AG09309 (cell line): ENCODE data around the gene AK8.
"Not testable (repeated sequence)": the region's sequence is repeated elsewhere in the genome, so short reads cannot be mapped to it uniquely, and the experiment has no call there.

Experiments used
- DNase-seq: peaks from one replicate; pipeline ENCODE4 v3.0.0-alpha.2; 2010; ENCODE audit warnings: low read depth
- H3K4me3 ChIP-seq: 2 replicates; pipeline ENCODE4 v1.5.1; 2011; ENCODE audit warnings: mild to moderate bottlenecking, low read depth, low read length, moderate library complexity; ENCODE audit not compliant: control insufficient read depth
- TF ChIP-seq, protein P1 (sequence below): IDR thresholded peaks from 2 replicates; pipeline ENCODE4 v1.5.1; 2011; ENCODE audit warnings: mild to moderate bottlenecking, low read depth, low read length, inconsistent platforms; ENCODE audit not compliant: insufficient read depth, control insufficient read depth; ENCODE audit errors: missing control alignments

Gene AK8

DNA sequence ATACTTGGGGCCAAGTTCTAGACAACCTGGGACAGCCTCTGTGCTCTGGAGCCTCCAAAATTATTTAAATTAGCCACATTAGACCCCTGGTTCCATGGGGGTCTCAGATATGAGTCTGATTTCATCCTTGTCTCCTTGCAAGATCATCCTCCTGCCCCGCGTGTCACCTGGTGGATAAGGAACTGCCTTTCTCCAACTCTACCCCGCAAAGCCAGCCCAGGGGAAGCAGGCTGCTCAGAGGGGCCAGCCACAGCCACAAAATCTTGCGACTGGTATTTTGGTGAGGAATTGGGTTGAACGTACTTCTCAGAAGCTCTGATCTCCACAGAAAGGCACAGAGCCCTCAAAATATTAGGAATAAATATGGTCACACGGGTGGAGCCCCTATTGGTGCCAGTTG, 101.2 kb downstream of the AK8 start:
- TF ChIP-seq, protein P1, sequence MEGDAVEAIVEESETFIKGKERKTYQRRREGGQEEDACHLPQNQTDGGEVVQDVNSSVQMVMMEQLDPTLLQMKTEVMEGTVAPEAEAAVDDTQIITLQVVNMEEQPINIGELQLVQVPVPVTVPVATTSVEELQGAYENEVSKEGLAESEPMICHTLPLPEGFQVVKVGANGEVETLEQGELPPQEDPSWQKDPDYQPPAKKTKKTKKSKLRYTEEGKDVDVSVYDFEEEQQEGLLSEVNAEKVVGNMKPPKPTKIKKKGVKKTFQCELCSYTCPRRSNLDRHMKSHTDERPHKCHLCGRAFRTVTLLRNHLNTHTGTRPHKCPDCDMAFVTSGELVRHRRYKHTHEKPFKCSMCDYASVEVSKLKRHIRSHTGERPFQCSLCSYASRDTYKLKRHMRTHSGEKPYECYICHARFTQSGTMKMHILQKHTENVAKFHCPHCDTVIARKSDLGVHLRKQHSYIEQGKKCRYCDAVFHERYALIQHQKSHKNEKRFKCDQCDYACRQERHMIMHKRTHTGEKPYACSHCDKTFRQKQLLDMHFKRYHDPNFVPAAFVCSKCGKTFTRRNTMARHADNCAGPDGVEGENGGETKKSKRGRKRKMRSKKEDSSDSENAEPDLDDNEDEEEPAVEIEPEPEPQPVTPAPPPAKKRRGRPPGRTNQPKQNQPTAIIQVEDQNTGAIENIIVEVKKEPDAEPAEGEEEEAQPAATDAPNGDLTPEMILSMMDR = no peak
- no peak for DNase-seq
- H3K4me3 ChIP-seq = no peak overlapping the region

DNA sequence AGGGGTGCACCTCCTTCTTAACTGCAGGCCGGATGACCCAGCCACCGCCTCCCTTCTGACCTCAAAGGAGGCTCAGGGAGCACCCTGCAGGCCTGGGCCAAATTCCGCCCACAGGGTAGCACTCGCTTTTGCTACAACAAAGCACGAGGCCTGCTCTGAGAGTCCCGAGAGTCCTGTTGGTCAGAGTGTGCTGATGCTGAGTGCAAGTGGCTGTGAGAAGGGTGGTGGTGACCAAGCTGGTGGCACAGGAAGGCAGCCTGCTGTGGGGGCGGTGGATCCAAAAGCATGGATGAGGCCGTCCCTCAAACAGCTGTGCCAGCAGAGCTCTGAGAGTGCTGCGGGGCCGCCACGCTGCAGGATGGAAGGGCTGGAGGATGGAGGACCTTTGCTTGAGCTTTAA, 101.8 kb downstream of the AK8 start:
- H3K4me3 ChIP-seq = no peak overlapping the region
- TF ChIP-seq, protein P1 = no peak
- DNase-seq = no peak

GRCh38 chr9:132775720-132776119, 102.4 kb downstream of the AK8 start:
- no peak for DNase-seq
- TF ChIP-seq, protein P1 = no peak
- no peak overlapping the region for H3K4me3 ChIP-seq

- DNase-seq = no peak
- no peak overlapping the region for H3K4me3 ChIP-seq
- TF ChIP-seq, protein P1 = no peak
These were observed 103.2 kb downstream of the AK8 start for GRCh38 chr9:132774886-132775285.

- no peak for DNase-seq
- H3K4me3 ChIP-seq = no peak overlapping the region
- TF ChIP-seq, protein P1 = no peak
These were observed 104.2 kb downstream of the AK8 start for GRCh38 chr9:132773764-132774339.

GRCh38 chr9:132773093-132773492, 105.0 kb downstream of the AK8 start:
- H3K4me3 ChIP-seq = no peak overlapping the region
- TF ChIP-seq, protein P1 = no peak
- DNase-seq = no peak

- H3K4me3 ChIP-seq, DNase-seq: not testable (repeated sequence)
These were observed 106.3 kb downstream of the AK8 start for GRCh38 chr9:132771752-132772151.
